Measurements from ENCODE around the gene BSG. TPM values are rescaled to one million over a fixed set of nuclear protein-coding genes. Genes with fewer than 3 reads are reported as not detected.
"Not testable (repeated sequence)": the region's sequence is repeated elsewhere in the genome, so short reads cannot be mapped to it uniquely, and the experiment has no call there.

BSG gene
- total RNA-seq, 1 donor from 2014 or later, result 157 TPM

- DNase-seq, result no peak
Observed at GRCh38 chr19:572743-573518, 535 bp downstream of the BSG start.

DNA sequence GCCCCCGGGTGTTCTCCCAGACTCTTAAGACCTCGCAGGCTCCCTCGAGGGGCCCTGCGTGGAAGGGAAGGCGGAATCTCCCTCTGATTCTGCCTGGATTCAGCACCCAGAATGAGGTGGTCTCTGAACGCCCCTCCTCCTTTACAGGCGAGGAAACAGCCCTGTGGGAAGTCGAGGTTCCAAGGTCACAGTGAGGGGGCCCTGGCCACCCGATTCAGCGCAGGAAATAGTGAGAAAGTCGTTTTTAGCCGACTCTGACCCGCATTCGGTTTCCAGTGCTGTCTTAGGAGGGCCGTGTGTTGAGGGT, 1.1 kb downstream of the BSG start:
- no peak for DNase-seq

- no peak for DNase-seq
Observed at GRCh38 chr19:574658-575526, 2.5 kb downstream of the BSG start.

GRCh38 chr19:575527-576506, 3.4 kb downstream of the BSG start:
- DNase-seq, result no peak

- DNase-seq, result no peak
Observed at GRCh38 chr19:576768-577438, 4.5 kb downstream of the BSG start.

- no peak for DNase-seq
Observed at GRCh38 chr19:577439-578392, 5.3 kb downstream of the BSG start.

- DNase-seq, result no peak
Observed at GRCh38 chr19:579111-579841, 6.9 kb downstream of the BSG start.

- DNase-seq, result no peak
Observed at GRCh38 chr19:579842-580155, 7.4 kb downstream of the BSG start.

DNA sequence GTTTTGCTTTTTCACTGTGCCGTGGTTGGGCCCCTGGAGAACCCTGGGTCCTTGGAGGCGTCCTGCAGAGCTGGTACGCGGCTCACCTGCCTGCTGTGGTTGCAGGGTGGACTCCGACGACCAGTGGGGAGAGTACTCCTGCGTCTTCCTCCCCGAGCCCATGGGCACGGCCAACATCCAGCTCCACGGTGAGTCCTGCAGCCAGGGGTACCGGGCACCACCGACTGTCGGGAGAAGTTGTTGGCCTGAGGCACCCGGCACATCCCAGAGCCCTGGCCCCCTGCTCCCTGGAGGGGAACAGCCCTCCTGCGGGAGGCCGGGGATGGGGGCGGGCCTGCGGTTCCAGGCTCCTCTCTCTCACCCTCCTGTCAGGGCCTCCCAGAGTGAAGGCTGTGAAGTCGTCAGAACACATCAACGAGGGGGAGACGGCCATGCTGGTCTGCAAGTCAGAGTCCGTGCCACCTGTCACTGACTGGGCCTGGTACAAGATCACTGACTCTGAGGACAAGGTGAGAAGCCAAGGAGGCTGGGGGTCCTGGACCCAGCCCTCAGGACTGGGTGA, 8.0 kb downstream of the BSG start:
- DNase-seq, result no peak

GRCh38 chr19:581399-582111, 9.2 kb downstream of the BSG start:
- DNase-seq, result no peak

DNA sequence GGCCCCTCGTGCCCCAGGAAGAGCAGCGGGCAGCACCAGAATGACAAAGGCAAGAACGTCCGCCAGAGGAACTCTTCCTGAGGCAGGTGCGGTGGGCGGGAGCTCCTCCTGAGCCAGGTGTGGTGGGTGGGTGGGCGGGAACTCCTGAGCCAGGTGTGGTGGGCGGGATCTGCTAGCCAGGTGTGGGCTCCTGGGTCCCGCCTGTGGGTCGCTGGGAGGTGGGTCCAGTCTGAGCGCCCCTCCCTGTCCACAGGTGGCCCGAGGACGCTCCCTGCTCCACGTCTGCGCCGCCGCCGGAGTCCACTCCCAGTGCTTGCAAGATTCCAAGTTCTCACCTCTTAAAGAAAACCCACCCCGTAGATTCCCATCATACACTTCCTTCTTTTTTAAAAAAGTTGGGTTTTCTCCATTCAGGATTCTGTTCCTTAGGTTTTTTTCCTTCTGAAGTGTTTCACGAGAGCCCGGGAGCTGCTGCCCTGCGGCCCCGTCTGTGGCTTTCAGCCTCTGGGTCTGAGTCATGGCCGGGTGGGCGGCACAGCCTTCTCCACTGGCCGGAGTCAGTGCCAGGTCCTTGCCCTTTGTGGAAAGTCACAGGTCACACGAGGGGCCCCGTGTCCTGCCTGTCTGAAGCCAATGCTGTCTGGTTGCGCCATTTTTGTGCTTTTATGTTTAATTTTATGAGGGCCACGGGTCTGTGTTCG, 10.3 kb downstream of the BSG start:
- no peak for DNase-seq

GRCh38 chr19:583198-583967, 11.0 kb downstream of the BSG start:
- DNase-seq, result no peak

GRCh38 chr19:583968-584239, 11.5 kb downstream of the BSG start:
- no peak for DNase-seq

DNA sequence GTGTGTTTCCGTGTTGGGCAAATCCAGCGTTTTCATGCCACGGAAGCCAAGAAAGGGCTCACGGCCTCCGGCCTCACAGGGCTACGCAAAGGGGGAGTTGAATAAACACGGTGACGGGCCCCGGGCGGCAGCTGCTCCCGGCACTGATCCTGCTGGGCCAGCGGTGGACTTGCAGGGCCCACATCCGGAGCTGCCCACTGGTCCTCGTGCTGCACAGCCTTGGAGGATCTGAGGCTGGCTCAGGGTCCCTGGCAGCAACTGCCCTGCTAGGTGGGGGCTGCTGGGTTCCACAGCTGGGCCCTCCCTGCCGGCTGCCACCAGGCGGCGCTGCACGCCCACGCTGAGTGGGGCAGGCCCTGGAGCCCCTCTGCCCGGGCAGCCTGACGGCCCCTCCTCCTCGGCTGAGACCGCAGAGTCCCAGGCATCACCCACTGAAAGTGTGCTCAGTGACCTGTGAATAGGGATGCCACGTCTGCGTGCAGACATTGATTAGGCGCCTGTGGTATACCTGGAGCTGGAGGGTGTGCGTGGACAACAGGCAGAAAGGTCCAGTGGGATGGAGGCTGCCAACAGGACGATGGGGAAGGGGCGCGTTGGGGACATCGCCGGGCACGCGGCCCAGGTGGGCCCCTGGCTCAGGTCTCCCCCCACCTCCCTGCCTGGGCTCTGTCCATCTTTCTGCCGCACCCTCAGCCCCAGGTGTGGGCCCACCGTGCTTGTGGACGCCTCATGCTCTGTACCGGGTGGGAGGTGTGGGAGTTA, 12.0 kb downstream of the BSG start:
- DNase-seq, result no peak

GRCh38 chr19:585146-585545, 12.8 kb downstream of the BSG start:
- not testable (repeated sequence) for DNase-seq

GRCh38 chr19:585551-586110, 13.2 kb downstream of the BSG start:
- DNase-seq, result no peak
